SK-N-SH treated with all-trans-retinoic acid at 6 μM for 48 hours (cell line): ENCODE data around the gene GABARAP.

Experiments
- ATAC-seq: fragments of 200-7000 bp; cut with Tn5 transposase; 3 replicates; pipeline ENCODE4 v1.9.1; 2020; ENCODE audit warnings: mild to moderate bottlenecking, moderate library complexity
- ARNTL ChIP-seq: fragments of 450-650 bp; formaldehyde crosslinking; IDR thresholded peaks from 2 replicates; pipeline ENCODE4 v1.5.0; 2020; ENCODE audit warnings: low read depth, mild to moderate bottlenecking, moderate library complexity, borderline replicate concordance
- BACH2 ChIP-seq: fragments of 250-450 bp; sonication (Bioruptor Pico); IDR thresholded peaks from 2 replicates; pipeline ENCODE4 v1.9.0; 2021; ENCODE audit warnings: mild to moderate bottlenecking, borderline replicate concordance
- CSDC2 ChIP-seq: fragments of 250-450 bp; sonication (Bioruptor Pico); IDR thresholded peaks from 2 replicates; pipeline ENCODE4 v1.5.0; 2020; ENCODE audit warnings: mild to moderate bottlenecking, moderate library complexity
- ESRRG ChIP-seq: fragments of 250-450 bp; sonication (Bioruptor Pico); IDR thresholded peaks from 2 replicates; pipeline ENCODE4 v1.6.1; 2021; ENCODE audit warnings: mild to moderate bottlenecking
- ISL1 ChIP-seq: fragments of 250-450 bp; sonication (Bioruptor Pico); IDR thresholded peaks from 2 replicates; pipeline ENCODE4 v2.1.2; 2022; ENCODE audit warnings: mild to moderate bottlenecking, moderate library complexity
- OSR1 ChIP-seq: fragments of 250-450 bp; sonication (Bioruptor Pico); IDR thresholded peaks from 2 replicates; pipeline ENCODE4 v1.8.0; 2022; ENCODE audit warnings: moderate library complexity, mild to moderate bottlenecking, inconsistent platforms
- PPARA ChIP-seq: fragments of 250-450 bp; sonication (Bioruptor Pico); IDR thresholded peaks from 2 replicates; pipeline ENCODE4 v1.5.0; 2020; ENCODE audit warnings: mild to moderate bottlenecking, borderline replicate concordance
- TCF4 ChIP-seq: fragments of 250-450 bp; sonication (Bioruptor Pico); IDR thresholded peaks from 2 replicates; pipeline ENCODE4 v1.8.0; 2021; ENCODE audit warnings: mild to moderate bottlenecking, moderate library complexity, borderline replicate concordance
- ZC3H10 ChIP-seq: fragments of 250-450 bp; sonication (Bioruptor Pico); IDR thresholded peaks from 2 replicates; pipeline ENCODE4 v1.5.1; 2021; ENCODE audit warnings: mild to moderate bottlenecking, moderate library complexity
- ZFP30 ChIP-seq: fragments of 450-650 bp; formaldehyde crosslinking; IDR thresholded peaks from 2 replicates; pipeline ENCODE4 v1.5.0; 2022; ENCODE audit warnings: mild to moderate bottlenecking, moderate library complexity
- ZNF565 ChIP-seq: fragments of 450-650 bp; formaldehyde crosslinking; conservative IDR thresholded peaks from 2 replicates; pipeline ENCODE4 v1.5.0; 2020; ENCODE audit warnings: low read depth, mild to moderate bottlenecking, moderate library complexity
- TF ChIP-seq, protein P1 (sequence below): fragments of 250-450 bp; sonication (Bioruptor Pico); IDR thresholded peaks from 2 replicates; pipeline ENCODE4 v1.5.1; 2020; ENCODE audit warnings: low read depth, mild to moderate bottlenecking, moderate library complexity
- TF ChIP-seq, protein P2 (sequence below): fragments of 250-450 bp; sonication (Bioruptor Pico); IDR thresholded peaks from 2 replicates; pipeline ENCODE4 v1.8.0; 2020; ENCODE audit warnings: mild to moderate bottlenecking, moderate library complexity, borderline replicate concordance
- TF ChIP-seq, protein P3 (sequence below): fragments of 250-450 bp; sonication (Bioruptor Pico); IDR thresholded peaks from 2 replicates; pipeline ENCODE4 v1.5.0; 2020; ENCODE audit warnings: mild to moderate bottlenecking, moderate library complexity
- TF ChIP-seq, protein P4 (sequence below): fragments of 250-450 bp; sonication (Bioruptor Pico); IDR thresholded peaks from 2 replicates; pipeline ENCODE4 v1.8.0; 2021; ENCODE audit warnings: low read depth, mild to moderate bottlenecking, moderate library complexity, borderline replicate concordance

The GABARAP gene

DNA sequence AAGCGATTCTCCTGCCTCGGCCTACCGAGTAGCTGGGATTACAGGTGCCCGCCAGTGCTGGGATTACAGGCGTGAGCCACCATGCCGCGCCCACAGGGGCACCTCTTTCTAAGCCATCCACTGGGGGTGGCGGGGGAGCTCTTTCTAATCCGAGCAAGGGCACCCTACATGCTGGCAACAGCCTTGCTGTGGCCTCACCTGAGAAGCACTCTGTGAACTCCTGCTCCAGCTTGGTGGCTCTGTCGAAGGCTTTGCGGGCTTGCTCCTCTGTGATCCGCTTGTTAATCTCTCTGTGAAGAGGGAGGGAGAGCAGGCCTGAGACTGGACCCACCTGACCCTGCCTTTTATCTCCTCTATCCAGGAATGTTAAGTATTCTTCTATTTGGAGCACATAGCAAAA lies 51.2 kb downstream of the GABARAP start:
- ATAC-seq, result no peak
- TF ChIP-seq OSR1 (no peak), ARNTL (CRISPR knock-in tag) (no peak), TCF4 (CRISPR knock-in tag) (no peak)
- TF ChIP-seq, protein P1, sequence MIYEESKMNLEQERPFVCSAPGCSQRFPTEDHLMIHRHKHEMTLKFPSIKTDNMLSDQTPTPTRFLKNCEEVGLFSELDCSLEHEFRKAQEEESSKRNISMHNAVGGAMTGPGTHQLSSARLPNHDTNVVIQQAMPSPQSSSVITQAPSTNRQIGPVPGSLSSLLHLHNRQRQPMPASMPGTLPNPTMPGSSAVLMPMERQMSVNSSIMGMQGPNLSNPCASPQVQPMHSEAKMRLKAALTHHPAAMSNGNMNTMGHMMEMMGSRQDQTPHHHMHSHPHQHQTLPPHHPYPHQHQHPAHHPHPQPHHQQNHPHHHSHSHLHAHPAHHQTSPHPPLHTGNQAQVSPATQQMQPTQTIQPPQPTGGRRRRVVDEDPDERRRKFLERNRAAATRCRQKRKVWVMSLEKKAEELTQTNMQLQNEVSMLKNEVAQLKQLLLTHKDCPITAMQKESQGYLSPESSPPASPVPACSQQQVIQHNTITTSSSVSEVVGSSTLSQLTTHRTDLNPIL (CRISPR knock-in tag), result no peak
- TF ChIP-seq, protein P2, sequence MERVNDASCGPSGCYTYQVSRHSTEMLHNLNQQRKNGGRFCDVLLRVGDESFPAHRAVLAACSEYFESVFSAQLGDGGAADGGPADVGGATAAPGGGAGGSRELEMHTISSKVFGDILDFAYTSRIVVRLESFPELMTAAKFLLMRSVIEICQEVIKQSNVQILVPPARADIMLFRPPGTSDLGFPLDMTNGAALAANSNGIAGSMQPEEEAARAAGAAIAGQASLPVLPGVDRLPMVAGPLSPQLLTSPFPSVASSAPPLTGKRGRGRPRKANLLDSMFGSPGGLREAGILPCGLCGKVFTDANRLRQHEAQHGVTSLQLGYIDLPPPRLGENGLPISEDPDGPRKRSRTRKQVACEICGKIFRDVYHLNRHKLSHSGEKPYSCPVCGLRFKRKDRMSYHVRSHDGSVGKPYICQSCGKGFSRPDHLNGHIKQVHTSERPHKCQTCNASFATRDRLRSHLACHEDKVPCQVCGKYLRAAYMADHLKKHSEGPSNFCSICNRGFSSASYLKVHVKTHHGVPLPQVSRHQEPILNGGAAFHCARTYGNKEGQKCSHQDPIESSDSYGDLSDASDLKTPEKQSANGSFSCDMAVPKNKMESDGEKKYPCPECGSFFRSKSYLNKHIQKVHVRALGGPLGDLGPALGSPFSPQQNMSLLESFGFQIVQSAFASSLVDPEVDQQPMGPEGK (CRISPR knock-in tag), result no peak
- TF ChIP-seq, protein P3, sequence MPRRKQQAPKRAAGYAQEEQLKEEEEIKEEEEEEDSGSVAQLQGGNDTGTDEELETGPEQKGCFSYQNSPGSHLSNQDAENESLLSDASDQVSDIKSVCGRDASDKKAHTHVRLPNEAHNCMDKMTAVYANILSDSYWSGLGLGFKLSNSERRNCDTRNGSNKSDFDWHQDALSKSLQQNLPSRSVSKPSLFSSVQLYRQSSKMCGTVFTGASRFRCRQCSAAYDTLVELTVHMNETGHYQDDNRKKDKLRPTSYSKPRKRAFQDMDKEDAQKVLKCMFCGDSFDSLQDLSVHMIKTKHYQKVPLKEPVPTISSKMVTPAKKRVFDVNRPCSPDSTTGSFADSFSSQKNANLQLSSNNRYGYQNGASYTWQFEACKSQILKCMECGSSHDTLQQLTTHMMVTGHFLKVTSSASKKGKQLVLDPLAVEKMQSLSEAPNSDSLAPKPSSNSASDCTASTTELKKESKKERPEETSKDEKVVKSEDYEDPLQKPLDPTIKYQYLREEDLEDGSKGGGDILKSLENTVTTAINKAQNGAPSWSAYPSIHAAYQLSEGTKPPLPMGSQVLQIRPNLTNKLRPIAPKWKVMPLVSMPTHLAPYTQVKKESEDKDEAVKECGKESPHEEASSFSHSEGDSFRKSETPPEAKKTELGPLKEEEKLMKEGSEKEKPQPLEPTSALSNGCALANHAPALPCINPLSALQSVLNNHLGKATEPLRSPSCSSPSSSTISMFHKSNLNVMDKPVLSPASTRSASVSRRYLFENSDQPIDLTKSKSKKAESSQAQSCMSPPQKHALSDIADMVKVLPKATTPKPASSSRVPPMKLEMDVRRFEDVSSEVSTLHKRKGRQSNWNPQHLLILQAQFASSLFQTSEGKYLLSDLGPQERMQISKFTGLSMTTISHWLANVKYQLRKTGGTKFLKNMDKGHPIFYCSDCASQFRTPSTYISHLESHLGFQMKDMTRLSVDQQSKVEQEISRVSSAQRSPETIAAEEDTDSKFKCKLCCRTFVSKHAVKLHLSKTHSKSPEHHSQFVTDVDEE (CRISPR knock-in tag), result no peak

DNA sequence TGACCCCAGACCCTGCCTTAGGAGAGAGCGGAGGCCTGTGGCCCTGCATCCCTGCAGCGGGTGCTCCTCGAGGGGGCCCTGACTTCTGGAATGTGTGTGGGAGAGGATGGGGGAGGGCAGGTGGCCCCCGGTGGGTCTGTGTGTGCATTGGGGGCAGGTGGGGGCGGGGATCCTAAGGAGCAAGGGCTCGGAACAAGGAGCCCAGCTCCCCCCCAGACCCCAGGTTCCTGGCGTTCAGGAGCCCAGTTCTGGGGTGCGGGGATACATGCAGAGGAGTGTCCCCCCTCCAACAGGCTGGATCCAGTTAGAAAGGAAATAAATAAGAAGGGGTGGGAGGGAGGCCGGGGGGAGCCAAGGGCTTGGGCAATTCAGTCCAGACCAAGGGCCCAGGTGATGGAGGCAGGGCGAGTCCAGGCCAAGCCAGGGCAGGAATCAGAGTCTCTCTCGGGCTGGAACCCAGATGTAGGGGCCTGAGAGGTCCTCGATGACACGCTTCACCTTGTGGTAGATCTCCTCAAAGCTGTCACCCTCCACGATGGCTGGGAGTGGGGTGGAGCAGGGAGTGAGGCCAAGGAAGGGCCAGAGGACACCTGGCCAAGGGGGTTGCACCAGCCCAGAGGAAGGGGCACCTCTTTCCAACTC lies 51.9 kb downstream of the GABARAP start:
- TF ChIP-seq ESRRG (no peak), PPARA (CRISPR knock-in tag) (no peak), ZFP30 (no peak), ZNF565 (no peak), BACH2 (CRISPR knock-in tag) (no peak), CSDC2 (CRISPR knock-in tag) (no peak), ZC3H10 (CRISPR knock-in tag) (no peak), ISL1 (no peak)
- TF ChIP-seq, protein P4, sequence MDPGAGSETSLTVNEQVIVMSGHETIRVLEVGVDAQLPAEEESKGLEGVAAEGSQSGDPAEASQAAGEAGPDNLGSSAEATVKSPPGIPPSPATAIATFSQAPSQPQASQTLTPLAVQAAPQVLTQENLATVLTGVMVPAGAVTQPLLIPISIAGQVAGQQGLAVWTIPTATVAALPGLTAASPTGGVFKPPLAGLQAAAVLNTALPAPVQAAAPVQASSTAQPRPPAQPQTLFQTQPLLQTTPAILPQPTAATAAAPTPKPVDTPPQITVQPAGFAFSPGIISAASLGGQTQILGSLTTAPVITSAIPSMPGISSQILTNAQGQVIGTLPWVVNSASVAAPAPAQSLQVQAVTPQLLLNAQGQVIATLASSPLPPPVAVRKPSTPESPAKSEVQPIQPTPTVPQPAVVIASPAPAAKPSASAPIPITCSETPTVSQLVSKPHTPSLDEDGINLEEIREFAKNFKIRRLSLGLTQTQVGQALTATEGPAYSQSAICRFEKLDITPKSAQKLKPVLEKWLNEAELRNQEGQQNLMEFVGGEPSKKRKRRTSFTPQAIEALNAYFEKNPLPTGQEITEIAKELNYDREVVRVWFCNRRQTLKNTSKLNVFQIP (CRISPR knock-in tag), result no peak
- TF ChIP-seq, protein P2 (CRISPR knock-in tag), result no peak
- no peak for ATAC-seq
